ENCODE data around the gene KAT8. TPM values are rescaled to one million over a fixed set of nuclear protein-coding genes. Genes with fewer than 3 reads are reported as not detected.
A peak's percentile ranks its signal among the peaks of the same experiment; 100 is the strongest.

The KAT8 gene
- total and polyA plus RNA-seq, 2 of the 13 experiments (the other 11 are each of a cell fraction or from before 2014, with no cell fraction given), result 79.0 to 84.2 TPM

GRCh38 chr16:31118223-31119155, 1.0 kb downstream of the KAT8 start (continued):
- TF ChIP-seq AFF4 (CRISPR knock-in tag; IDR thresholded peaks at IDR 0.05) (no peak), FOXM1 (CRISPR knock-in tag; IDR thresholded peaks at IDR 0.05) (no peak), MED1 (CRISPR knock-in tag; IDR thresholded peaks at IDR 0.05) (0 out of 2 replicates have a peak, but pooled peaks have one; percentile 2), ETV6 (CRISPR knock-in tag; conservative IDR thresholded peaks at IDR 0.05) (no peak), ZBTB26 (CRISPR knock-in tag; IDR thresholded peaks at IDR 0.05; ENCODE audit: borderline replicate concordance) (no peak), ZNF672 (CRISPR knock-in tag; IDR thresholded peaks at IDR 0.05) (no peak), ZNF703 (CRISPR knock-in tag; IDR thresholded peaks at IDR 0.05; ENCODE audit: borderline replicate concordance) (no peak), ATF7 (IDR thresholded peaks at IDR 0.05) (peak; percentile 31; the same call in 1 of the 2 replicates), ATF7 (CRISPR knock-in tag; IDR thresholded peaks at IDR 0.05) (no peak), ZNF274 (CRISPR knock-in tag; IDR thresholded peaks at IDR 0.05) (no peak), ZBTB34 (CRISPR knock-in tag; IDR thresholded peaks at IDR 0.05) (no peak), ZFP90 (CRISPR knock-in tag; IDR thresholded peaks at IDR 0.05; ENCODE audit: borderline replicate concordance) (no peak), SRF (IDR thresholded peaks at IDR 0.05; ENCODE audit: low read depth, low read length) (no peak), ZNF121 (CRISPR knock-in tag; IDR thresholded peaks at IDR 0.05) (no peak), ZBTB4 (CRISPR knock-in tag; IDR thresholded peaks at IDR 0.05; ENCODE audit: borderline replicate concordance) (no peak), GABPB1 (CRISPR knock-in tag; IDR thresholded peaks at IDR 0.05) (no peak), KLF15 (CRISPR knock-in tag; IDR thresholded peaks at IDR 0.05; ENCODE audit: borderline replicate concordance) (no peak)

All from HepG2 (cell line).